Gastroesophageal sphincter (tissue), 4 donors: ENCODE measurements around the gene PSMB7. TPM values are rescaled to one million over a fixed set of nuclear protein-coding genes. Genes with fewer than 3 reads are reported as not detected.

ENCODE experiments used
- ATAC-seq: fragments of 150-250 bp; one replicate; pipeline ENCODE4 v1.9.1; 2016; ENCODE audit warnings: mild to moderate bottlenecking, moderate library complexity
- H3K27ac ChIP-seq, 4 donors: fragments of 200-600 bp; sonication (generic) in 3 of 4; 1 replicate in 3 of 4; 2 replicates in 1 of 4; pipeline ENCODE4 v1.5.1; 2016 to 2019
- H3K27me3 ChIP-seq: fragments of 200-600 bp; sonication (generic); one replicate; pipeline ENCODE4 v1.5.1; 2019
- H3K36me3 ChIP-seq, 2 donors: fragments of 200-600 bp; sonication (generic); one replicate each; pipeline ENCODE4 v1.5.1; 2019; ENCODE audit warnings: control low read depth in 1 of 2
- H3K4me1 ChIP-seq, 3 donors: fragments of 200-600 bp; sonication (generic); 1 replicate in 2 of 3; 2 replicates in 1 of 3; pipeline ENCODE4 v1.5.1; 2016 to 2019; ENCODE audit warnings: control low read depth in 2 of 3
- H3K4me3 ChIP-seq, 2 donors: fragments of 200-600 bp; sonication (generic); one replicate each; pipeline ENCODE4 v1.5.1; 2019; ENCODE audit warnings: mild to moderate bottlenecking in 1 of 2, moderate library complexity in 1 of 2
- H3K9me3 ChIP-seq, 3 donors: fragments of 200-600 bp; sonication (generic); one replicate each; pipeline ENCODE4 v1.5.1; 2017 to 2019; ENCODE audit warnings: control low read depth in 2 of 3
- CTCF ChIP-seq, 4 experiments: fragments of 200-600 bp in 2 of 4; fragments of 450-650 bp in 2 of 4; sonication (generic) in 1 of 4; IDR thresholded peaks; one replicate each; pipeline ENCODE4 v1.5.1; 2017 to 2019; ENCODE audit warnings: antibody characterized with exemption in 4 of 4, mild to moderate bottlenecking in 2 of 4, moderate library complexity in 2 of 4
- EP300 ChIP-seq: sonication (generic); formaldehyde crosslinking; IDR thresholded peaks from one replicate; pipeline ENCODE4 v1.6.1; 2017; ENCODE audit warnings: antibody characterized with exemption, mild to moderate bottlenecking
- POLR2A ChIP-seq, 2 donors: fragments of 450-650 bp; IDR thresholded peaks; one replicate each; pipeline ENCODE4 v1.6.1; 2017; ENCODE audit warnings: antibody characterized with exemption in 2 of 2, mild to moderate bottlenecking in 2 of 2, moderate library complexity in 1 of 2
- POLR2AphosphoS5 ChIP-seq: sonication (generic); formaldehyde crosslinking; IDR thresholded peaks from one replicate; pipeline ENCODE4 v1.6.1; 2017; ENCODE audit warnings: antibody characterized with exemption
- WGBS, 2 donors: methylation state at CpG; one replicate each; pipeline ENCODE4 v1.1.5; 2018; ENCODE audit warnings: low coverage in 1 of 2; 5-methylcytosine and 5-hydroxymethylcytosine counted together
- total RNA-seq, 4 donors: library from RNA; depleted of rRNA; stranded (reverse); fragments of >200 nt; gene quantifications; one replicate each; pipeline ENCODE4 v1.1.0, GENCODE V29; 2016

Gene PSMB7
- total RNA-seq, 4 donors from 2014 or later, result 116 to 152 (median 144) TPM

GRCh38 chr9:124366476-124367220, 48.6 kb downstream of the PSMB7 start:
- Histone ChIP-seq H3K4me1 (peaks cover 0 to 18% (median 0%) of the 10 kb centered on the region in 3 donors), H3K27ac (no peak overlapping the region), H3K9me3 (no peaks in the 10 kb centered on the region), H3K27me3 (no peaks in the 10 kb centered on the region), H3K36me3 (peaks cover 0 to 25% of the 10 kb centered on the region in 2 donors), H3K4me3 (no peak overlapping the region)
- 83 to 95% methylated on average over 7 to 10 of the region's 10 CpGs for WGBS, 2 donors
- ATAC-seq, result no peak
- TF ChIP-seq EP300, result no peak
- TF ChIP-seq CTCF (IDR thresholded peaks at IDR 0.05), result no peak
- TF ChIP-seq POLR2A (IDR thresholded peaks at IDR 0.05), result no peak
- no peak for TF ChIP-seq POLR2AphosphoS5

- 78 to 94% methylated on average over 6 to 8 of the region's 8 CpGs for WGBS, 2 donors
- Histone ChIP-seq H3K27me3 (no peaks in the 10 kb centered on the region), H3K4me1 (peaks cover 0 to 10% (median 0%) of the 10 kb centered on the region in 3 donors), H3K27ac (no peak overlapping the region), H3K36me3 (peaks cover 0 to 30% of the 10 kb centered on the region in 2 donors), H3K4me3 (no peak overlapping the region), H3K9me3 (no peaks in the 10 kb centered on the region)
- ATAC-seq, result no peak
- TF ChIP-seq POLR2AphosphoS5 (no peak), CTCF (IDR thresholded peaks at IDR 0.05) (no peak), EP300 (no peak), POLR2A (IDR thresholded peaks at IDR 0.05) (no peak)
Observed at GRCh38 chr9:124365036-124365435, 50.2 kb downstream of the PSMB7 start.

- Histone ChIP-seq H3K4me1 (peaks cover 0 to 1% (median 0%) of the 10 kb centered on the region in 3 donors), H3K9me3 (no peaks in the 10 kb centered on the region), H3K27me3 (no peaks in the 10 kb centered on the region), H3K36me3 (peaks cover 0 to 30% of the 10 kb centered on the region in 2 donors), H3K4me3 (no peak overlapping the region), H3K27ac (no peak overlapping the region)
- TF ChIP-seq POLR2AphosphoS5, result no peak
- no peak for TF ChIP-seq POLR2A (IDR thresholded peaks at IDR 0.05)
- TF ChIP-seq EP300, result no peak
- TF ChIP-seq CTCF (IDR thresholded peaks at IDR 0.05), result no peak
- no peak for ATAC-seq
- 92% methylated on average over 3 of the region's 4 CpGs; no CpG with 5 or more reads in 1 of the 2 donors for WGBS, 2 donors
Observed at GRCh38 chr9:124364141-124364540, 51.1 kb downstream of the PSMB7 start.

- no peak overlapping the region for H3K4me3 ChIP-seq
- WGBS, 2 donors, result 89 to 90% methylated on average over 13 to 18 of the region's 21 CpGs
- H3K9me3 ChIP-seq, result no peaks in the 10 kb centered on the region
- TF ChIP-seq POLR2AphosphoS5 (no peak), CTCF (IDR thresholded peaks at IDR 0.05) (no peak), EP300 (no peak)
- ATAC-seq, result no peak
- peaks cover 0 to 30% of the 10 kb centered on the region in 2 donors for H3K36me3 ChIP-seq
- no peaks in the 10 kb centered on the region for H3K4me1 ChIP-seq
- no peak overlapping the region for H3K27ac ChIP-seq
- H3K27me3 ChIP-seq, result no peaks in the 10 kb centered on the region
Observed at GRCh38 chr9:124363326-124364096, 51.7 kb downstream of the PSMB7 start.
